22Rv1 (cell line): Measurements from ENCODE around the gene GPRIN1.

Experiments used
- H3K27ac ChIP-seq: fragments of 450-650 bp; 2 replicates; pipeline ENCODE4 v1.5.1; 2017
- CTCF ChIP-seq: fragments of 450-650 bp; IDR thresholded peaks from 2 replicates; pipeline ENCODE4 v1.5.1; 2017; ENCODE audit warnings: mild to moderate bottlenecking
- ZFX ChIP-seq: fragments of 450-650 bp; IDR thresholded peaks from 2 replicates; pipeline ENCODE4 v1.6.1; 2017; ENCODE audit warnings: antibody characterized with exemption, borderline replicate concordance

The GPRIN1 gene

GRCh38 chr5:176578391-176578808, 31.6 kb downstream of the GPRIN1 start:
- no peak overlapping the region for H3K27ac ChIP-seq
- TF ChIP-seq CTCF: peak; percentile 78
- TF ChIP-seq ZFX: no peak

- TF ChIP-seq ZFX (no peak), CTCF (no peak)
Measured at GRCh38 chr5:176577312-176578176, 32.4 kb downstream of the GPRIN1 start.

GRCh38 chr5:176575488-176576422, 34.2 kb downstream of the GPRIN1 start:
- TF ChIP-seq CTCF (no peak), ZFX (no peak)
- no peak overlapping the region for H3K27ac ChIP-seq

More at GRCh38 chr5:176577312-176578176, 32.4 kb downstream of the GPRIN1 start:
- no peak overlapping the region for H3K27ac ChIP-seq

GRCh38 chr5:176575066-176575465, 34.9 kb downstream of the GPRIN1 start:
- no peak for TF ChIP-seq CTCF
- no peak for TF ChIP-seq ZFX

GRCh38 chr5:176574297-176574591, 35.7 kb downstream of the GPRIN1 start:
- peak; percentile 66 for TF ChIP-seq CTCF
- no peak for TF ChIP-seq ZFX
- no peak overlapping the region for H3K27ac ChIP-seq

More at GRCh38 chr5:176575066-176575465, 34.9 kb downstream of the GPRIN1 start:
- no peak overlapping the region for H3K27ac ChIP-seq

- TF ChIP-seq ZFX (no peak), CTCF (peak; percentile 89)
Measured at GRCh38 chr5:176573564-176574296, 36.2 kb downstream of the GPRIN1 start.

More at GRCh38 chr5:176573564-176574296, 36.2 kb downstream of the GPRIN1 start:
- H3K27ac ChIP-seq: no peak overlapping the region
